Measurements from ENCODE around the gene FAXDC2.

DNA sequence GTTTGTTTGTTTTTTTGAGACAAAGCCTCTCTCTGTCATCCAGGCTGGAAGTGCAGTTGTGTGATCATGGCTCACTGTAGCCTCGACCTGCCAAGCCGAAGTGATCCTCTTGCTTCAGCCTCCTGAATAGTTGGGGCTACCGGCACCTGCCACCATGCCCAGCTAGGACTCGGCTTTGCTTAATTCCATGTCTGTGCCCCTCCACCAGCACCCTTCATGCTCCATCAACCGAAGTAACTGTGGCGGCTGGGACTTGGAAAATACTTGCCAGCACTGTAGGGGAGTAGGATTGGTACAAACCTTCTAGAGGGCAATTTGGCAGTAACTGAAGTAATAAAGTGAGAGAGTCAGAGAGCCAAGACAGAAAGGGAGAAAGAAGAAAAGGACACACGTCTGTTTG, 19.0 kb downstream of the FAXDC2 start:
- TF ChIP-seq, protein P1, sequence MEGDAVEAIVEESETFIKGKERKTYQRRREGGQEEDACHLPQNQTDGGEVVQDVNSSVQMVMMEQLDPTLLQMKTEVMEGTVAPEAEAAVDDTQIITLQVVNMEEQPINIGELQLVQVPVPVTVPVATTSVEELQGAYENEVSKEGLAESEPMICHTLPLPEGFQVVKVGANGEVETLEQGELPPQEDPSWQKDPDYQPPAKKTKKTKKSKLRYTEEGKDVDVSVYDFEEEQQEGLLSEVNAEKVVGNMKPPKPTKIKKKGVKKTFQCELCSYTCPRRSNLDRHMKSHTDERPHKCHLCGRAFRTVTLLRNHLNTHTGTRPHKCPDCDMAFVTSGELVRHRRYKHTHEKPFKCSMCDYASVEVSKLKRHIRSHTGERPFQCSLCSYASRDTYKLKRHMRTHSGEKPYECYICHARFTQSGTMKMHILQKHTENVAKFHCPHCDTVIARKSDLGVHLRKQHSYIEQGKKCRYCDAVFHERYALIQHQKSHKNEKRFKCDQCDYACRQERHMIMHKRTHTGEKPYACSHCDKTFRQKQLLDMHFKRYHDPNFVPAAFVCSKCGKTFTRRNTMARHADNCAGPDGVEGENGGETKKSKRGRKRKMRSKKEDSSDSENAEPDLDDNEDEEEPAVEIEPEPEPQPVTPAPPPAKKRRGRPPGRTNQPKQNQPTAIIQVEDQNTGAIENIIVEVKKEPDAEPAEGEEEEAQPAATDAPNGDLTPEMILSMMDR (IDR thresholded peaks at IDR 0.05) = no peak
- TF ChIP-seq REST (IDR thresholded peaks at IDR 0.05; ENCODE audit: insufficient read depth in 1 of 2, low read depth in 2 of 2, low read length in 1 of 2) = no peak
- no peak for TF ChIP-seq POLR2AphosphoS5 (IDR thresholded peaks at IDR 0.05; ENCODE audit: low read depth, low read length)
- no peak for TF ChIP-seq SIN3A (IDR thresholded peaks at IDR 0.05; ENCODE audit: borderline replicate concordance, insufficient read depth, low read depth, low read length)
